Ovary (tissue), 9 donors: ENCODE data around the gene CHKA. TPM values are rescaled to one million over a fixed set of nuclear protein-coding genes. Genes with fewer than 3 reads are reported as not detected.

Source experiments
- DNase-seq, 5 donors: peaks; one replicate each; pipeline ENCODE4 v3.0.0-alpha.2; 2019 to 2020
- H3K27ac ChIP-seq, 2 donors: fragments of 200-600 bp; one replicate each; pipeline versions ENCODE4 v1.5.1 to v1.8.0; 2019 to 2022
- H3K27me3 ChIP-seq: fragments of 200-600 bp; one replicate; pipeline ENCODE4 v1.8.0; 2022
- H3K36me3 ChIP-seq: fragments of 200-600 bp; sonication (generic); one replicate; pipeline ENCODE4 v1.5.1; 2019
- H3K4me1 ChIP-seq: one replicate; pipeline ENCODE4 v1.8.1; 2013; ENCODE audit warnings: mild to moderate bottlenecking, moderate library complexity; ENCODE audit not compliant: insufficient read depth
- H3K4me3 ChIP-seq: fragments of 200-600 bp; sonication (generic); one replicate; pipeline ENCODE4 v1.5.1; 2017
- H3K9me3 ChIP-seq, 2 donors: fragments of 200-600 bp in 1 of 2; sonication (generic) in 1 of 2; one replicate each; pipeline versions ENCODE4 v1.5.1 to v1.8.1; 2013 to 2019; ENCODE audit warnings: mild to moderate bottlenecking in 1 of 2, moderate library complexity in 1 of 2
- EP300 ChIP-seq: sonication (generic); formaldehyde crosslinking; IDR thresholded peaks from one replicate; pipeline ENCODE4 v1.6.1; 2017; ENCODE audit warnings: antibody characterized with exemption
- POLR2A ChIP-seq: fragments of 450-650 bp; IDR thresholded peaks from one replicate; pipeline ENCODE4 v1.6.1; 2017; ENCODE audit warnings: antibody characterized with exemption, mild to moderate bottlenecking, moderate library complexity
- WGBS, 3 donors: extraction: QIAGEN DNeasy Blood & Tissue Kit in 1 of 3; methylation state at CpG; one replicate each; pipeline versions ENCODE4 v1.1.5 to v1.1.7; 2013 to 2017; 5-methylcytosine and 5-hydroxymethylcytosine counted together
- intact Hi-C, 4 donors: fragments of 100-400 bp; cut with DNase I; formaldehyde crosslinking; loops; one replicate each; pipeline versions ENCODE4 v1.11.0 to v1.15.1; 2022 to 2023
- polyA plus RNA-seq, 2 donors: library from polyadenylated mRNA; stranded (reverse); fragments of 200-250 nt in 1 of 2; fragments of 350-450 nt in 1 of 2; fragmentation: Illumina TruSeq in 1 of 2; extraction: RNeasy Lipid Tissue Mini Kit (QIAGEN cat#74804) in 1 of 2; gene quantifications; one replicate each; pipeline ENCODE4 v1.2.3, GENCODE V29; 2013 to 2014
- total RNA-seq, 7 donors: library from RNA; depleted of rRNA in 2 of 7; stranded (reverse); fragments of >200 nt in 2 of 7; fragmentation: NEBNext Ultra II Directional in 3 of 7; extraction: Animal tissue kit (Norgen Biotek cat#: 25700) in 3 of 7; gene quantifications; one replicate each; pipeline versions ENCODE4 v1.1.0 to v1.2.4, GENCODE V29; 2016 to 2023
- TF ChIP-seq, protein P1 (sequence below), 3 donors: fragments of 450-650 bp in 2 of 3; fragments of 200-600 bp in 1 of 3; IDR thresholded peaks; one replicate each; pipeline versions ENCODE4 v1.5.1 to v1.8.0; 2016 to 2022; ENCODE audit warnings: antibody characterized with exemption in 3 of 3, mild to moderate bottlenecking in 1 of 3
- donor health status: DM: no; HTN: no; CAD: no; lungs with moderate emphysema.
- donor health status: DM: no; HTN: no; CAD: no.
- donor health status: Bipolar disorder and iron deficiency.
- donor health status: DM: yes; HTN: yes; CAD: no.
- donor health status: DM: no; HTN: no; CAD: no.
- donor health status: DM: yes; HTN: yes; CAD: no.

Gene CHKA
- total and polyA plus RNA-seq, 9 donors, result 15.6 to 45.3 (median 30.5) TPM

DNA sequence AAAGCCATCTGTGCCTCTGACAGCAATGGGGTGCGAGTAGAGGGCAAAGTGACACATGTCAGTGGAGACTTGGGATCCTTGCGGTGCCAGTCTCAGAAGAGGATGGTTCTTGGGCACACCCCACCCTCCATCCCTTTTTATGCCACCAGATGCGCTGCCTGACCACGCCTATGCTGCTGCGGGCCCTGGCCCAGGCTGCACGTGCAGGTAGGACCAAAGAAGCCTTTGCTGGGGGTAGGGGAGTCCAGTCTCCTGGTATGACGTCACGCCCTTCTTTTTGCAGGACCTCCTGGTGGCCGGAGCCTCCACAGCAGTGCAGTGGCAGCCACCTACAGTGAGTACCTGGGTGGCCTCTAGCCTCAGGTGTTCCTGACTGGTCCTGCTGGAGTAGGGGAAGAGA lies 89.2 kb downstream of the CHKA start:
- TF ChIP-seq, protein P1, sequence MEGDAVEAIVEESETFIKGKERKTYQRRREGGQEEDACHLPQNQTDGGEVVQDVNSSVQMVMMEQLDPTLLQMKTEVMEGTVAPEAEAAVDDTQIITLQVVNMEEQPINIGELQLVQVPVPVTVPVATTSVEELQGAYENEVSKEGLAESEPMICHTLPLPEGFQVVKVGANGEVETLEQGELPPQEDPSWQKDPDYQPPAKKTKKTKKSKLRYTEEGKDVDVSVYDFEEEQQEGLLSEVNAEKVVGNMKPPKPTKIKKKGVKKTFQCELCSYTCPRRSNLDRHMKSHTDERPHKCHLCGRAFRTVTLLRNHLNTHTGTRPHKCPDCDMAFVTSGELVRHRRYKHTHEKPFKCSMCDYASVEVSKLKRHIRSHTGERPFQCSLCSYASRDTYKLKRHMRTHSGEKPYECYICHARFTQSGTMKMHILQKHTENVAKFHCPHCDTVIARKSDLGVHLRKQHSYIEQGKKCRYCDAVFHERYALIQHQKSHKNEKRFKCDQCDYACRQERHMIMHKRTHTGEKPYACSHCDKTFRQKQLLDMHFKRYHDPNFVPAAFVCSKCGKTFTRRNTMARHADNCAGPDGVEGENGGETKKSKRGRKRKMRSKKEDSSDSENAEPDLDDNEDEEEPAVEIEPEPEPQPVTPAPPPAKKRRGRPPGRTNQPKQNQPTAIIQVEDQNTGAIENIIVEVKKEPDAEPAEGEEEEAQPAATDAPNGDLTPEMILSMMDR (IDR thresholded peaks at IDR 0.05), result no peak
- TF ChIP-seq POLR2A (no peak), EP300 (no peak)
- no peaks in the 10 kb centered on the region for H3K36me3 ChIP-seq
- intact Hi-C loops, result loop anchor here in 1 of 4 donors (10.0 kb wide), 1 partner anchor 173 kb away; no protein-coding TSS in a partner anchor
- H3K4me1 ChIP-seq, result peaks cover 10% of the 10 kb centered on the region
- no peak overlapping the region for H3K27ac ChIP-seq
- no peak overlapping the region for H3K4me3 ChIP-seq
- H3K27me3 ChIP-seq, result no peaks in the 10 kb centered on the region
- 75 to 87% (median 80%) methylated on average over 8 to 9 of the region's 9 CpGs for WGBS, 3 donors
- no peaks in the 10 kb centered on the region for H3K9me3 ChIP-seq
- DNase-seq, result no peak

DNA sequence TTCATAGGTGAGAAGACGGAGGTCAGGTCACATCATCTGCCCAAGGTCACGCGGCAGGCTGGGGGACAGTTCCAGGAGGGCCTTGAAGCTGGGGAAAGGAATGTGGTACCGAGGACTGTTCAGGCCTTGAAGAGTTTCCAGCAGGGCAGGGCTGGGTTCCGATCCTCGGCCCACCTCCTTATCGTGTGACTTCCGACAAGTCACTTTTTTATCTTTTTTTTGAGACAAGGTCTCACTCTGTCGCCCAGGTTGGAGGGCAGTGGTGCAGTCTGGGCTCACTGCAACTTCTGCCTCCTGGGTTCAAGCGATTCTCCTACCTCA lies 90.1 kb downstream of the CHKA start:
- peaks cover 10% of the 10 kb centered on the region for H3K4me1 ChIP-seq
- DNase-seq, result no peak
- peak overlapping the region in 1 of 2 donors; percentile 79 for H3K27ac ChIP-seq
- no peaks in the 10 kb centered on the region for H3K36me3 ChIP-seq
- no peaks in the 10 kb centered on the region for H3K9me3 ChIP-seq
- TF ChIP-seq EP300 (no peak), POLR2A (no peak)
- TF ChIP-seq, protein P1 (IDR thresholded peaks at IDR 0.05), result no peak
- peak overlapping the region; percentile 68 for H3K4me3 ChIP-seq
- WGBS, 3 donors, result 7 to 11% (median 9%) methylated on average over 10 of the region's 10 CpGs
- H3K27me3 ChIP-seq, result no peaks in the 10 kb centered on the region
- intact Hi-C loops, result loop anchor here in 1 of 4 donors (10.0 kb wide), 1 partner anchor 174 kb away; no protein-coding TSS in a partner anchor

DNA sequence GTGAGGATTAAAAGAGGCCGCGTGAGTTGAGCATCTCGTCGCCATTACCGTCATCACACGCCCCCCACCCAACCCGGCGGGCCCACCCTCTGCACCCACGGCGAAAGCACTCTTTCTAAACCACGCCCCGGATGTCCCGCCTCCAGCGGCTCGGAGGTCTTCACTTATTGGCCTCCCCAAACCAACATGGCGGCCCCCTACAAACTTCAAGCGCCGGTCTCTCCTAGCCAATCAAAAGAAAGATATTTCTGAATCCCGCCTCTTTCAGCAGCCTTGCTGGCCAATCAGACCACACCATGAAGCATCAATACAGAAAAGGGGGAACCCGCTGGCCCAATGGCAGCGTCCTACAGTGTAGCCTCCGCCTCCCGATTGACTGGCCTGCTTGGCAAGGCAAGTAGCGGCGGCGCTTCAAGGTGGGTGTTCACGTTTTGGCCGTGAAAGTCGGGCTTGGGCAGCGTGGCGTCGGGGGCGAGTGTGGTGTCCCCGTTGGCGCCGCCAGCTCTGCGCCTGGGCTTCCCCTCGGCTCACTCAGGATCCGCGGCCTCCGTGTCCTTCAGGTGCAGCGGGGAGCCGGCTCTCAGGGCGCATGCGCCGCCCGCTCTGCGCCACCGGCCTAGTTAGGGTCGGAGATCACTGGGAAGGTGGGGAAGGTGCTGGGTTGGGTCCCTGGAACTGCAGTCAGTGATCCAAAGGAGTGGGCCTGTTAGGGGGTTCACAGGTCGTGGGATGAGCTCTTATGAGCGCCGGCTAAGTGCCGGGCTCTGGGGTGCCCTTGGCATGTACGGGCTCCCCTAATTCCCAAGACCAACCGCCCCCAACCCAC lies 90.7 kb downstream of the CHKA start, which contains the start of gene NDUFS8:
Gene NDUFS8, plus strand, starts transcription at position 364 of the 826 bp plus-strand sequence. CDS start 1,471 bp downstream, outside the sequence.
- TF ChIP-seq, protein P1 (IDR thresholded peaks at IDR 0.05), result no peak
- TF ChIP-seq POLR2A (peak; percentile 46), EP300 (no peak)
- no peaks in the 10 kb centered on the region for H3K36me3 ChIP-seq
- H3K27ac ChIP-seq, result peak within 1 kb of the TSS in 1 of 2 donors; percentile 79
- 0 to 1% (median 0%) methylated on average over 55 to 56 of the region's 56 CpGs for WGBS, 3 donors
- intact Hi-C loops, result loop anchor here in 1 of 4 donors (10.0 kb wide), 1 partner anchor 174 kb away; no protein-coding TSS in a partner anchor
- H3K9me3 ChIP-seq, result no peaks in the 10 kb centered on the region
- H3K4me1 ChIP-seq, result peaks cover 10% of the 10 kb centered on the region
- no peaks in the 10 kb centered on the region for H3K27me3 ChIP-seq
- peak; percentile 96 to 97 (median 96) for DNase-seq
- peak within 1 kb of the TSS; percentile 68 for H3K4me3 ChIP-seq

DNA sequence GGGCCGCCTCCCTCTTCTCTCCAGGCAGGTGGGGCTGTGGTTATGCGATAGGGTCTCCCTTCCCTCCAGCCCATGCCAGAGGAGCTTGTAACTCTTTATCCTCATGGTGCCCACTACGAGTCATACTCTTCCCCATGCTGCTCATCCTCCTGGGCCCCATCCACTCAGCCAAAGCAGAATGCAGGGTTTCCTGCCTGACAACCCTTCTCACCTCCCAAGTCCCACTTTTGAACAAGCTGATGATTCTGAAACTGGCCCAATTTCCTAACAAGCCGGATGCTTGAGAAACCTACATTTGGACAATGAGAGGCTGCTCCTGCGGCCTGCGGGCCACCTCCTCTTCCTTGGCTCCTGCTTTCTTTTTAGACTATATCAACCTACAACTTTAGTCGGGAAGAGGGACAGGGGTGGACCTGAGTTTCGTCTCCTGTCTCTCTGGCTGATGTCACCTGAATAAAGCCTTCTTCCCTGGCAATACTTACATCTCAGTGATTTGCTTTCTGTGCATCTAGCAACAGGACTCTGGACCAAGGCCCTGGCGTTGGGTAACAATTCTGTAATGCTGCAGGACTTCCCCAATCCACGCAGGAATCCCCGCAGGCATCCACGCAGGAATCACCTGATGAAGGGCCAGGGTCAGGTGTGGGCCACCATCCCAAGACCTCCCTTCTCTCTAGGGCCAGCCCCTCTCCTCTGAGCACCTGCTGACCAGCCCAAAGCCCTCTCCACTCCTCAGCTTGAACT lies 92.2 kb downstream of the CHKA start:
- peaks cover 10% of the 10 kb centered on the region for H3K4me1 ChIP-seq
- peaks cover 0 to 5% of the 10 kb centered on the region in 2 donors for H3K9me3 ChIP-seq
- 87 to 89% (median 88%) methylated on average over 12 of the region's 12 CpGs for WGBS, 3 donors
- H3K36me3 ChIP-seq, result no peaks in the 10 kb centered on the region
- H3K27me3 ChIP-seq, result no peaks in the 10 kb centered on the region
- TF ChIP-seq POLR2A, result no peak
- no peak for TF ChIP-seq EP300
- TF ChIP-seq, protein P1 (IDR thresholded peaks at IDR 0.05), result no peak
- no peak overlapping the region for H3K4me3 ChIP-seq
- no peak for DNase-seq
- no peak overlapping the region for H3K27ac ChIP-seq
- intact Hi-C loops, result loop anchor here in 1 of 4 donors (10.0 kb wide), 1 partner anchor 426 kb away; no protein-coding TSS in a partner anchor
